Measurements from ENCODE around the gene AP3S2.

GRCh38 chr15:89841962-89842361 is 51.8 kb downstream of the AP3S2 start:
- TF ChIP-seq ZNF274 (IDR thresholded peaks at IDR 0.05; ENCODE audit: low read depth, low read length) (no peak), SUZ12 (IDR thresholded peaks at IDR 0.05; ENCODE audit: extremely low read depth, insufficient read depth, insufficient read length) (no peak), YY1 (IDR thresholded peaks at IDR 0.05; ENCODE audit: insufficient read depth, insufficient read length) (no peak)

Data from NT2/D1 (cell line).